ENCODE results near the gene RIN2. TPM values are rescaled to one million over a fixed set of nuclear protein-coding genes. Genes with fewer than 3 reads are reported as not detected.
"Not testable (repeated sequence)": the region's sequence is repeated elsewhere in the genome, so short reads cannot be mapped to it uniquely, and the experiment has no call there.

The RIN2 gene
- total RNA-seq, 2 donors from 2014 or later, result 49.2 to 68.0 TPM

DNA sequence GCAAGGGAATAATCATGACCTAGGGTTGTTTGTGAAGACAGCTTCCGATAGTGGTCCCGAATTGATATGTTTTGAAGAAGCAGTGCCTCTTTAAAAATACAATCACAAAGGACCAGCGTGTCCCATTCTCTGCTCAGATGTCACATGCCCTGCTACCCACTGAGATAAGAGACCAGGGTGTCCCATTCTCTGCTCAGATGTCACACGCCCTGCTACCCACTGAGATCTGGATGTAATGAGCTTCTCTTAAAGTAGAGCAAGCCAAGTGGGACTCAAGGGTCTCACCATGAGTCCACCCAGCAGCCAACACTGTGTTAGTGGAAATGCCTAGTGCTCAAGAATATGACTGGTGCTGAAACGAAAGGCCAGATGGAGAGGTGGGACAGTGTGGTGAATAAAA is 22.2 kb downstream of the RIN2 start:
- no peak for DNase-seq (ENCODE audit: low spot score)
- intact Hi-C loops (cut with DNase I), result loop anchor here (5.0 to 10.0 kb wide), 2 partner anchors 105 to 217 kb away; no protein-coding TSS in a partner anchor

GRCh38 chr20:19781235-19781634 is 23.2 kb downstream of the RIN2 start:
- intact Hi-C loops (cut with DNase I), result loop anchor here (5.0 to 10.0 kb wide), 2 partner anchors 104 to 216 kb away; no protein-coding TSS in a partner anchor
- no peak for DNase-seq (ENCODE audit: low spot score)

GRCh38 chr20:19782669-19783068 is 24.6 kb downstream of the RIN2 start:
- DNase-seq (ENCODE audit: low spot score), result no peak
- intact Hi-C loops (cut with DNase I), result loop anchor here (5.0 to 10.0 kb wide), 2 partner anchors 102 to 215 kb away; no protein-coding TSS in a partner anchor

DNA sequence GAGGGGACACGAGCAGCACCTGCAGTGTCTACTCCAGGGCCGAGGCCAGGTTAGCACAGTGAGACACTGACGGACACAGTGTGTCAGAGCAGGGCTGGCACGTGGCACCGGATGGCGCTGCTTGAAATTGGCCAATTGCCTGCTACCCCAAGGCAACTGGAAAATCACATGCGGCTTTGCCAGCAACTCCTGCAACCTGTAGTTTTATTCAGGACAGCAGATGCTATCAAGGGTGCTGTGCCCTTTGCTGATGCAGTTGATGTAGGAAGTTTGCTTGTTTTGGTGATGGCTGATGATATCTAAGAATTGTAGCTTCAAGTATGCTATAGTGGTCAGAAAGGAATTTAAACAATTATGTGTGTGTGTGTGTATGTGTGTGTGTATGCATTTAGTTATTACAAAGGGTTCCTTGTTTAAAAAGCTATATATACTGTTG is 25.9 kb downstream of the RIN2 start:
- no peak for DNase-seq (ENCODE audit: low spot score)
- intact Hi-C loops (cut with DNase I), result loop anchor here (5.0 to 10.0 kb wide), 2 partner anchors 101 to 213 kb away; no protein-coding TSS in a partner anchor

- intact Hi-C loops (cut with DNase I), result loop anchor here (5.0 to 10.0 kb wide), 2 partner anchors 100 to 213 kb away; no protein-coding TSS in a partner anchor
- no peak for DNase-seq (ENCODE audit: low spot score)
Observed at GRCh38 chr20:19784511-19785172, 26.6 kb downstream of the RIN2 start.

DNA sequence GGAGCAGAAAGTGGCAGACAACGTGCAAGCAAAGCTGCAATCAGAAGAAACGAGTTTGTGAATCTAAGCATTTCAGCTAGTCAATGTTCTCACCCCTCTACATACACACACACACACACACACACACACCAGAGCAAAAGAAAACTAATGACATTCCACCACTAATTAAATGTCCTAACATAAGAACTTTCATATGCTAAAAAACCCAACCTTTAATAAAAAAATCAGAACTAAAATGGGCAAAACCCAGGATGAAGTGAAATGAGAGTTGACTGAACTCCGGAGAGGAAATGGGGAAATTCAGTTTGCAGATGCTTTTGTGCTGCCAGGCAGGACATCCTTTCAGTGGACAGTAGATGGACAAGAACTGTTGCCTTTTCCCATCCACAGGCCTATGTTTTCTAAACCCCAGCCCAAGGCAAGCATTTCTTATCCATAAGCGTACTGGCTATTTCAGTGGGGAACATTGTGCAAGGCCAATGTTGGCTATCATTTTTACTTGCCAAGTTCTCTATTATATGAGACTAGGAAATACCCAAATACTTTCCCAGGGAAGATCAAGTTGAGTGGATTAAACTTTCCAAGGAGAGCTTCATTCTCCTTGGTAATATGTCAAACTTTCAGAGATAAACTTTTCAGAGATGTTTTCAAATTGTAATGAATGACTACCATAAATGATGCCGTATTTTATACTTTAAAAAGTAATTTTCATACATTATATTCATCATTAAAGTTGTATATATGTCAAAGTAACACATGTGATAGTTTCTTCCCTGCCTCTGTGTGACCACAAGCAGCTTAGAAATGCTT is 27.3 kb downstream of the RIN2 start:
- no peak for DNase-seq (ENCODE audit: low spot score)
- intact Hi-C loops (cut with DNase I), result loop anchor here in 1 of 2 donors (10.0 kb wide), 1 partner anchor 99 kb away; no protein-coding TSS in a partner anchor

DNA sequence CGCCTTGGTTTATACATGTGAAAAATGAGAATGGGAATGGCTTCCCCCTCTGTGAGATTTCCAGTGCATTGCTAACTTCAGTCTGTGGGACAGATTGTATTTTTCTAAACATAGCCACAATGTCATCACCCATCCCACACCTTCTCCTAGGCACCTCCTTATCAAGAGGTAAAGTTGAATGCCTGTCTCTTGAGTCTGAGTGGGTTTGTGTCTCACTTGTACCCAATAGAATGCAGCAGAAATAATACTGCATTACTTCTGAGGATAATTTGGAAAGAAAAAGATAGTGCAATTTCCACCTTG is 27.9 kb downstream of the RIN2 start:
- no peak for DNase-seq (ENCODE audit: low spot score)
- intact Hi-C loops (cut with DNase I), result loop anchor here in 1 of 2 donors (10.0 kb wide), 1 partner anchor 99 kb away; no protein-coding TSS in a partner anchor

- DNase-seq (ENCODE audit: low spot score), result no peak
- intact Hi-C loops (cut with DNase I), result loop anchor here in 1 of 2 donors (10.0 kb wide), 1 partner anchor 98 kb away; no protein-coding TSS in a partner anchor
Observed at GRCh38 chr20:19786311-19786710, 28.3 kb downstream of the RIN2 start.

- intact Hi-C loops (cut with DNase I), result loop anchor here in 1 of 2 donors (10.0 kb wide), 1 partner anchor 97 kb away; no protein-coding TSS in a partner anchor
Observed at GRCh38 chr20:19787366-19787765, 29.3 kb downstream of the RIN2 start.

DNA sequence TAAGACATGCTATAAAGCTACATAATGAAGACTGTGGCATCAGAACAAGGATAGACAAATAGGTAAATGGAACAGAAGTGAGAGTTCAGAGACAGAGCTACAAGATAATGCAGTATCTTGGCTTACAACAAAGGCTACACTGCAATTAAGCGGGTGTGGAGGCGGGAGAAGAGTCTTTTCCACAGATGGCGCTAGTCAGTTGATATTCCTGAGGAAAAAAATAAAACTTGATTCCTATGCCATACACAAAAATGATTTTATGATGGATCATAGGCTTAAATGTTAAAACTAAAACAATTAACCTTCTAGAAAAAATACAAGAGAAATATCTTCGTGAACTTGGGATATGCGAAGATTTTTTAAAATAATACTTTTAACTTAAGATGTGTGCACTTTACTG is 31.0 kb downstream of the RIN2 start:
- intact Hi-C loops (cut with DNase I), result loop anchor here (2.0 to 10.0 kb wide), 2 partner anchors 96 to 196 kb away; no protein-coding TSS in a partner anchor
- no peak for DNase-seq (ENCODE audit: low spot score)

More at GRCh38 chr20:19787366-19787765, 29.3 kb downstream of the RIN2 start:
- no peak for DNase-seq (ENCODE audit: low spot score)

DNA sequence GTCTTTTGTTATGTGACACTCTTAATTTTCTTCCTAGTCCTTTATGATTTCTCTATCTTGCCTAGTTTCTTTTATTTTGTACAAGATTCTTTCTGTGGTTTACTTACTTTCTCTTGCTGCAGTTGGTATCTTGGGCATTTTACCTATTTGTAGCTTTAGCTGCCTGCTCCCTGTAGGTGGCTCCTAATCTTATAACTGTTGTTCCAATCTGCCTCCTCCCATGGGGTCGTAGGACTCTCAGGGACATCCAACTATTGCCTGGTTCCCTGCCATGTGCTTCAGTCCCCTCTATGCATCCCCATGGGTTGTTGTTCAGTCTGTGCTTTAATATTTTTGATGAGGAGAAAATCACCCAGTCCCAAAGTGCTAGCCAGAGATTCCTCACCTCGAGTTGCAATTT is 31.4 kb downstream of the RIN2 start:
- intact Hi-C loops (cut with DNase I), result loop anchor here (2.0 to 10.0 kb wide), 2 partner anchors 95 to 195 kb away; no protein-coding TSS in a partner anchor
- DNase-seq (ENCODE audit: low spot score), result no peak

- no peak for DNase-seq (ENCODE audit: low spot score)
- intact Hi-C loops (cut with DNase I), result no loop called here
Observed at GRCh38 chr20:19791887-19792286, 33.8 kb downstream of the RIN2 start.

DNA sequence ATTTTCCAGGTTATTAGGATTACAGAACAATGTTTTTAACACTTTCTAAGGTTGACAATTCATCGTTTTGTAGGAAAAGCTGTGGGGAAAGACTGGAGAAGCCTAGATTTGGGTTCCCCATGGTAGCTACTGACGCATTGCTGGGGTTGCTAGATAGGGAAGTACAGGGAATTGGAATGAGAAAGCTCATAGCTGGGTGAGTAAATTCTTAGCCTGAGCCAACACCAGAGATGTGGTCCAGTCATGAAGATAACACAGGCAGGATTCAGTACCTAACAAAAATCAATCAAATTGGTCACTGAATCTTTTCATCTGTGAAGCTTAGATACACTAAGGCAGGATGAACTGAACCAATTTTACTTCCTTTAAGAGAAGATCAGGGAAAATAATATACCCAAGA is 35.7 kb downstream of the RIN2 start:
- intact Hi-C loops (cut with DNase I), result no loop called here
- no peak for DNase-seq (ENCODE audit: low spot score)

DNA sequence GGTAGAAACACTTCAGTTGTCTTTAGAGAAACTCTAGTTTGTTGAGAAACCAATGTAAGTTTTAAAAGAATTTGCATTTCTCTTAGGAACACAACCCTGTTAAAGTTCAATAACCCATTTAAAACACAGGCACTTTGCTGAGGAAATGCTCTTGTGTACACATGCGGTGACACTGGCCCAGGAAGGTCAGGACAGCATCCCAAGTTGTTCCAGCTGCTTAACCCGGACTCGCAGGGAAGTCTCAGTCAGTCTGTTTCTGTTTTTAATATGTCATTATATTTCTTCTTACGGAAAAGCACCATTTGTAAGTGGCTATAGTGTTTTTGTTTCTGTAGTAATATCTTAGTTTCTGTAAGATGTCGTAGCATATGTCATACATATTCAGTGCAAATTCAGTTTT is 36.9 kb downstream of the RIN2 start:
- intact Hi-C loops (cut with DNase I), result no loop called here
- no peak for DNase-seq (ENCODE audit: low spot score)

- intact Hi-C loops (cut with DNase I), result no loop called here
Observed at GRCh38 chr20:19799325-19799724, 41.3 kb downstream of the RIN2 start.

GRCh38 chr20:19802099-19802491 is 44.0 kb downstream of the RIN2 start:
- intact Hi-C loops (cut with DNase I), result no loop called here

More at GRCh38 chr20:19799325-19799724, 41.3 kb downstream of the RIN2 start:
- DNase-seq (ENCODE audit: low spot score), result no peak

DNA sequence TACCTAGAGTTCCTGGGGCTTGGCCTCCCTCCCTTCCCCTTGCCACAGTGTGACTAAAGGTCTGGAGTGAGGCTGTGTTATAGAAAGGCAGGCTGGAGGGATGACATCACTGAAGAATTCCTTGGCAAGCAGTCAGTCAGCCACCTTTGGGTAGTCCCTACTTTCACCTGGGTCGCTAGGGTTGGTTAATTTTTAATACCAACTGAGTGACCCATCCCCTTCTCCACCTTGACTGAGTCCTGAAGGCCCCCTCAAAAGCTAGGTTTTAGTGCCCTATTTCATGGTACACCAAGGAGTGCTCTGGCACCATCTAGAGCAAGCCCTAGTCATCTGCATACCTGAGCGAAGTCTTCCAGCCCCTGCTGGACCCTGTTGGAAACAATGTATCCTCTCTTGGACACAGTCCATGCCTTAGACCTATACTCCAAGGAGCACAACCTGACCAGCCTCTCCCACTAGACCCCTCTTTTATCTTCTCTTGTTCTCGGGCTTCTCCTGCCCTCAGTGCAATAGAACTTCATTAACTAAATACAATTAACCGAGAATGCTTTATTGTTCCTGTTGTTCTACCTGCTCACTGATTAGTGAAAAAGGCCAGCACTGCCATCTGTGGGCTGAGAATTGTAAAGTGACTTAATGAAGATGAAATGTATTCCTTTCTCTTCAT is 44.6 kb downstream of the RIN2 start:
- DNase-seq (ENCODE audit: low spot score), result no peak

More at GRCh38 chr20:19802099-19802491, 44.0 kb downstream of the RIN2 start:
- DNase-seq (ENCODE audit: low spot score), result no peak

GRCh38 chr20:19806276-19806675 is 48.2 kb downstream of the RIN2 start:
- intact Hi-C loops (cut with DNase I); DNase-seq (ENCODE audit: low spot score): not testable (repeated sequence)

More for the DNA sequence above, 44.6 kb downstream of the RIN2 start:
- intact Hi-C loops (cut with DNase I), result no loop called here

- intact Hi-C loops (cut with DNase I), result no loop called here
Observed at GRCh38 chr20:19806806-19807190, 48.7 kb downstream of the RIN2 start.

More at GRCh38 chr20:19806806-19807190, 48.7 kb downstream of the RIN2 start:
- DNase-seq (ENCODE audit: low spot score), result no peak
